Lower lobe of right lung (tissue), 2 donors: ENCODE measurements around the gene CLK2. TPM values are rescaled to one million over a fixed set of nuclear protein-coding genes. Genes with fewer than 3 reads are reported as not detected.
A peak's percentile ranks its signal among the peaks of the same experiment; 100 is the strongest.

ENCODE experiments used
- ATAC-seq, 2 donors: fragments of 200-7000 bp; cut with Tn5 transposase; one replicate each; pipeline ENCODE4 v1.9.1; 2020 to 2022; ENCODE audit warnings: mild to moderate bottlenecking in 2 of 2, moderate library complexity in 2 of 2
- DNase-seq: peaks from one replicate; pipeline ENCODE4 v3.0.0-alpha.2; 2020
- H3K27ac ChIP-seq: fragments of 200-600 bp; one replicate; pipeline ENCODE4 v1.8.0; 2022
- H3K27me3 ChIP-seq: fragments of 200-600 bp; one replicate; pipeline ENCODE4 v1.8.0; 2022; ENCODE audit warnings: low read depth
- H3K36me3 ChIP-seq: fragments of 200-600 bp; one replicate; pipeline ENCODE4 v1.8.0; 2022; ENCODE audit warnings: mild to moderate bottlenecking
- H3K4me1 ChIP-seq: fragments of 200-600 bp; one replicate; pipeline ENCODE4 v1.8.0; 2022
- H3K4me3 ChIP-seq: fragments of 200-600 bp; one replicate; pipeline ENCODE4 v1.8.0; 2022; ENCODE audit warnings: mild to moderate bottlenecking
- H3K9me3 ChIP-seq: fragments of 200-600 bp; one replicate; pipeline ENCODE4 v1.8.0; 2022
- CTCF ChIP-seq: fragments of 200-600 bp; IDR thresholded peaks from one replicate; pipeline ENCODE4 v1.8.0; 2022; ENCODE audit warnings: antibody characterized with exemption, mild to moderate bottlenecking
- intact Hi-C: fragments of 100-400 bp; cut with DNase I; formaldehyde crosslinking; loops from one replicate; pipeline ENCODE4 v1.11.0; 2022
- total RNA-seq: library from RNA; stranded (reverse); fragmentation: NEBNext Ultra II Directional; extraction: Animal tissue kit (Norgen Biotek cat#: 25700); gene quantifications from one replicate; pipeline ENCODE4 v1.2.1, GENCODE V29; 2021
- donor health status: DM: no; HTN: yes; CAD: no; lungs with severe emphysema.

Gene CLK2
- total RNA-seq, 1 donor from 2014 or later = 51.1 TPM

- no peaks in the 10 kb centered on the region for H3K27me3 ChIP-seq
- peak overlapping the region; percentile 80 for H3K4me3 ChIP-seq
- H3K4me1 ChIP-seq = peaks cover 33% of the 10 kb centered on the region
- peak overlapping the region; percentile 93 for H3K27ac ChIP-seq
- no peak for TF ChIP-seq CTCF
- intact Hi-C loops = no loop called here
- no peak for DNase-seq
- no peak for ATAC-seq
- peaks cover 9% of the 10 kb centered on the region for H3K36me3 ChIP-seq
- no peaks in the 10 kb centered on the region for H3K9me3 ChIP-seq
Measured at GRCh38 chr1:155245163-155245524, 28.2 kb downstream of the CLK2 start.

GRCh38 chr1:155244368-155245162, 28.7 kb downstream of the CLK2 start:
- Histone ChIP-seq H3K27me3 (no peaks in the 10 kb centered on the region), H3K4me1 (peaks cover 33% of the 10 kb centered on the region), H3K4me3 (peak overlapping the region; percentile 80), H3K36me3 (peaks cover 10% of the 10 kb centered on the region), H3K9me3 (no peaks in the 10 kb centered on the region), H3K27ac (peak overlapping the region; percentile 93)
- DNase-seq (peak; percentile 96), ATAC-seq (peak; percentile 95)
- TF ChIP-seq CTCF = no peak
- intact Hi-C loops = no loop called here

- Histone ChIP-seq H3K4me1 (peaks cover 33% of the 10 kb centered on the region), H3K27me3 (no peaks in the 10 kb centered on the region), H3K36me3 (peaks cover 18% of the 10 kb centered on the region), H3K4me3 (peak overlapping the region; percentile 80), H3K9me3 (no peaks in the 10 kb centered on the region), H3K27ac (peak overlapping the region; percentile 93)
- ATAC-seq = no peak
- intact Hi-C loops = no loop called here
- no peak for TF ChIP-seq CTCF
- no peak for DNase-seq
Measured at GRCh38 chr1:155242805-155243358, 30.4 kb downstream of the CLK2 start.

GRCh38 chr1:155241841-155242264, 31.5 kb downstream of the CLK2 start:
- no peak overlapping the region for H3K4me3 ChIP-seq
- ATAC-seq (peak; percentile 2 to 15), DNase-seq (no peak)
- intact Hi-C loops = no loop called here
- TF ChIP-seq CTCF = no peak
- H3K36me3 ChIP-seq = peaks cover 21% of the 10 kb centered on the region
- H3K4me1 ChIP-seq = peaks cover 33% of the 10 kb centered on the region
- H3K9me3 ChIP-seq = no peaks in the 10 kb centered on the region
- no peaks in the 10 kb centered on the region for H3K27me3 ChIP-seq
- peak overlapping the region; percentile 29 for H3K27ac ChIP-seq

GRCh38 chr1:155241069-155241679, 32.1 kb downstream of the CLK2 start:
- H3K9me3 ChIP-seq = no peaks in the 10 kb centered on the region
- H3K4me1 ChIP-seq = peaks cover 33% of the 10 kb centered on the region
- no peak for DNase-seq
- no peak for TF ChIP-seq CTCF
- peak overlapping the region; percentile 29 for H3K27ac ChIP-seq
- H3K36me3 ChIP-seq = peaks cover 27% of the 10 kb centered on the region
- no peaks in the 10 kb centered on the region for H3K27me3 ChIP-seq
- peak overlapping the region; percentile 54 for H3K4me3 ChIP-seq
- ATAC-seq = peak; percentile 55 to 62
- intact Hi-C loops = no loop called here
